ENCODE measurements around the gene VAV2.

DNA sequence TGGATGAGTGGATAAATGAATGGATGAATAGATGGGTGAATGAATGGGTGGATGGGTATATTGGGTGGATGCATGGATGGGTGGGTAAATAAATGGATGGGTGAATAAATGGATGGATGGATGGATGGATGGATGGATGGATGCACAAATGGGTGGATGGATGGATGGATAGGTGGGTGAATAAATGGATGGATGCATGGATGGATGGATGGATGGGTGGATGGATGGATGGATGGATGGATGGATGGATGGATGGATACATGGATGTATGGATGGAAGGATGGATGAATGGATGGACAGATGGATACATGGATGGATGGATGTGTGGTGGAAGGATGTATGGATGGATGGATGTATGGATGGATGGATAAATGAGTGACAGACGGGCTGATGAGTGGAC lies 140.4 kb downstream of the VAV2 start:
- TF ChIP-seq, protein P1, sequence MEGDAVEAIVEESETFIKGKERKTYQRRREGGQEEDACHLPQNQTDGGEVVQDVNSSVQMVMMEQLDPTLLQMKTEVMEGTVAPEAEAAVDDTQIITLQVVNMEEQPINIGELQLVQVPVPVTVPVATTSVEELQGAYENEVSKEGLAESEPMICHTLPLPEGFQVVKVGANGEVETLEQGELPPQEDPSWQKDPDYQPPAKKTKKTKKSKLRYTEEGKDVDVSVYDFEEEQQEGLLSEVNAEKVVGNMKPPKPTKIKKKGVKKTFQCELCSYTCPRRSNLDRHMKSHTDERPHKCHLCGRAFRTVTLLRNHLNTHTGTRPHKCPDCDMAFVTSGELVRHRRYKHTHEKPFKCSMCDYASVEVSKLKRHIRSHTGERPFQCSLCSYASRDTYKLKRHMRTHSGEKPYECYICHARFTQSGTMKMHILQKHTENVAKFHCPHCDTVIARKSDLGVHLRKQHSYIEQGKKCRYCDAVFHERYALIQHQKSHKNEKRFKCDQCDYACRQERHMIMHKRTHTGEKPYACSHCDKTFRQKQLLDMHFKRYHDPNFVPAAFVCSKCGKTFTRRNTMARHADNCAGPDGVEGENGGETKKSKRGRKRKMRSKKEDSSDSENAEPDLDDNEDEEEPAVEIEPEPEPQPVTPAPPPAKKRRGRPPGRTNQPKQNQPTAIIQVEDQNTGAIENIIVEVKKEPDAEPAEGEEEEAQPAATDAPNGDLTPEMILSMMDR (IDR thresholded peaks at IDR 0.05): no peak
- TF ChIP-seq POLR2A (IDR thresholded peaks at IDR 0.05) (no peak), POLR2AphosphoS5 (IDR thresholded peaks at IDR 0.05; ENCODE audit: insufficient read depth in 1 of 2, low read depth in 1 of 2) (no peak)
